Measurements from ENCODE around the gene IDE. TPM values are rescaled to one million over a fixed set of nuclear protein-coding genes. Genes with fewer than 3 reads are reported as not detected.

IDE gene
- total RNA-seq, 2 donors from 2014 or later = 23.7 to 38.0 TPM

DNA sequence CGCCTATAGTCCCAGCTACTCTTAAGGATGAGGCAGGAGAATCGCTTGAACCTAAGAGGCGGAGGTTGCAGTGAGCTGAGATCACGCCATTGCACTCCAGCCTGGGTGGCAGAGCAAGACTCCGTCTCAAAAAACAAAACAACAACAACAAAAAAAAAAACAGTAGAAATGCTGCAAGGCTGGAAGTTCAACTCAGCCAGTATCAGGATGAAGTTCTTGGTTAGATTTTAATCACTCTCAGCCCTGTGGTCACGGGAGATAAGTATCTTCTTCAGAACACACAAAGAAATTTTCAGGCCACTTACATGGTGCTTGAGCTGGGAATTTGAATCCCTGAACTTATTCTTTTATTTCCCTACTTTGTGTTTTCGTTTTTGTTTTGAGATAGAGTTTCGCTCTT, 162.5 kb downstream of the IDE start:
- no peaks in the 10 kb centered on the region for H3K36me3 ChIP-seq
- no peak overlapping the region for H3K27ac ChIP-seq
- H3K27me3 ChIP-seq (replicated peaks; ENCODE audit: insufficient read depth) = no peaks in the 10 kb centered on the region
- H3K4me1 ChIP-seq (replicated peaks) = no peaks in the 10 kb centered on the region
- H3K9me3 ChIP-seq = no peaks in the 10 kb centered on the region
- DNase-seq (ENCODE audit: low spot score) = no peak
- WGBS = 79% methylated on average over 8 of the region's 8 CpGs
- TF ChIP-seq POLR2A (IDR thresholded peaks at IDR 0.05) (no peak), POLR2AphosphoS5 (IDR thresholded peaks at IDR 0.05) (no peak)
- TF ChIP-seq, protein P1, sequence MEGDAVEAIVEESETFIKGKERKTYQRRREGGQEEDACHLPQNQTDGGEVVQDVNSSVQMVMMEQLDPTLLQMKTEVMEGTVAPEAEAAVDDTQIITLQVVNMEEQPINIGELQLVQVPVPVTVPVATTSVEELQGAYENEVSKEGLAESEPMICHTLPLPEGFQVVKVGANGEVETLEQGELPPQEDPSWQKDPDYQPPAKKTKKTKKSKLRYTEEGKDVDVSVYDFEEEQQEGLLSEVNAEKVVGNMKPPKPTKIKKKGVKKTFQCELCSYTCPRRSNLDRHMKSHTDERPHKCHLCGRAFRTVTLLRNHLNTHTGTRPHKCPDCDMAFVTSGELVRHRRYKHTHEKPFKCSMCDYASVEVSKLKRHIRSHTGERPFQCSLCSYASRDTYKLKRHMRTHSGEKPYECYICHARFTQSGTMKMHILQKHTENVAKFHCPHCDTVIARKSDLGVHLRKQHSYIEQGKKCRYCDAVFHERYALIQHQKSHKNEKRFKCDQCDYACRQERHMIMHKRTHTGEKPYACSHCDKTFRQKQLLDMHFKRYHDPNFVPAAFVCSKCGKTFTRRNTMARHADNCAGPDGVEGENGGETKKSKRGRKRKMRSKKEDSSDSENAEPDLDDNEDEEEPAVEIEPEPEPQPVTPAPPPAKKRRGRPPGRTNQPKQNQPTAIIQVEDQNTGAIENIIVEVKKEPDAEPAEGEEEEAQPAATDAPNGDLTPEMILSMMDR (IDR thresholded peaks at IDR 0.05) = no peak
- intact Hi-C loops (cut with DNase I) = no loop called here
- no peak overlapping the region for H3K4me3 ChIP-seq

DNA sequence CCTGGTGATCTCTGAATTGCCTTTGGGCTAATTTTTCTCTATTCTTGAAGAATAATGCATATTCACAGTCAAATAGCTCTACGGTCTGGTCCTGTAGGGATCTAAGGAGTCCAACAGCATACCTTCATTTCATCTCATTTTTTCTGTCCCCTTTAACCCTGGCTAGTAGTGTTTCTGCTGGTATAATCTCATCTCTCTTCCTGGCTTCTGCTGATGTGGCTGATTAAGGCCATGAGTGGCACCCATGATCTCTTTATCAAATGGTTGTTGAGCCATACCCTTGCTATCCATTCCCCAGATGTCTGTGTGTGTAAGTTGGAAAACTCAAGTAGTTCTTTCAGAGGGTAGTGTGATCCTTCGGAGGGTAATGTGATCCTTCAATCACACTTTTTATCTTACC, 163.4 kb downstream of the IDE start:
- no peak for DNase-seq (ENCODE audit: low spot score)
- intact Hi-C loops (cut with DNase I) = no loop called here
- no peak for TF ChIP-seq POLR2AphosphoS5 (IDR thresholded peaks at IDR 0.05)
- TF ChIP-seq POLR2A (IDR thresholded peaks at IDR 0.05) = no peak
- TF ChIP-seq, protein P1 (IDR thresholded peaks at IDR 0.05) = no peak
- H3K4me1 ChIP-seq (replicated peaks) = no peaks in the 10 kb centered on the region
- H3K36me3 ChIP-seq = no peaks in the 10 kb centered on the region
- 75% methylated on average over 2 of the region's 2 CpGs for WGBS
- H3K4me3 ChIP-seq = no peak overlapping the region
- H3K27me3 ChIP-seq (replicated peaks; ENCODE audit: insufficient read depth) = no peaks in the 10 kb centered on the region
- H3K27ac ChIP-seq = no peak overlapping the region
- no peaks in the 10 kb centered on the region for H3K9me3 ChIP-seq

DNA sequence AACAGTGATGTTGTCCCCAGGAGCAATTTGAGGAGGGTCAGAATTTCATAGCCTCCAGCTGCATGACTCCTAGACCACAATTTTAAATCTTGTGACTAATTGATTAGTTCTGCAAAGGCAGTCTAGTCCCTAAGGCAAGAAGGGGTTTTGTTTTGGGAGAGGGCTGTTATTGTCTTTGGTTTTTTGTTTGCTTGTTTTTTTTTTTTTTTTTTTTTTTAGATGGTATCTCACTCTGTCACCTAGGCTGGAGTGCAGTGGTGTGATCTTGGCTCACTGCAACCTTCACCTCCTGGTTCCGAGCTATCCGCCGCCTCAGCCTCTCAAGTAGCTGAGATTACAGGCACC, 165.9 kb downstream of the IDE start:
- no peaks in the 10 kb centered on the region for H3K4me1 ChIP-seq (replicated peaks)
- intact Hi-C loops (cut with DNase I) = no loop called here

DNA sequence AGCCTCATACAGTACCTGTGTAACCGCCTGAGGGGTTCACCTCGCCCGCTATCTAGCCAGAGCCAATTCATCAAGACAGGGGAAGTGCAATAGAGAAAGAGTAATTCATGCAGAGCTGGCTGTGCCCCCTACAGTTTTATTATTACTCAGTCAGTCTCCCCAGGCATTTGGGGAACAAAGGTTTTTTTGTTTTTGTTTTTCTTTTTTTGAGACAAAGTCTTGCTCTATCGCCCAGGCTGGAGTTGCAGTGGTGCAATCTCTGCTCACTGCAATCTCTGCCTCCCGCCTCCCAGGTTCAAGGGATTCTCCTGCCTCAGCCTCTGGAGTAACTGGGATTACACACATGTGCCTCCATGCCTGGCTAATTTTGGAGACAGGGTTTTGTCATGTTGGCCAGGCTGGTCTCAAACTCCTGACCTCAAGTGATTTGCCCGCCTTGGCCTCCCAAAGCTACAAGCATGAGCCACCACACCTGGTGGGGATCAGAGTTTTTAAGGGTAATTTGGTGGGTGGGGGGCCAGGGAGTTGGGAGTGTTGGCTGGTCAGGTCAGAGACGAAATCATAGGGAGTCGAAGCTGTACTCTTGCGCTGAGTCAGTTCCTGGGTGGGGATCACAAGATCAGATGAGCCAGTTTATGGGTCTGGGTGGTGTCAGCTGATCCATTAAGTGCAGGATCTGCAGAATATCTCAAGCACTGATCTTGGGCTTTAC, 166.4 kb downstream of the IDE start:
- Histone ChIP-seq H3K9me3 (no peaks in the 10 kb centered on the region), H3K36me3 (no peaks in the 10 kb centered on the region), H3K27me3 (replicated peaks; ENCODE audit: insufficient read depth) (no peaks in the 10 kb centered on the region), H3K4me1 (replicated peaks) (no peaks in the 10 kb centered on the region), H3K27ac (no peak overlapping the region), H3K4me3 (no peak overlapping the region)
- TF ChIP-seq, protein P1 (IDR thresholded peaks at IDR 0.05) = no peak
- TF ChIP-seq POLR2A (IDR thresholded peaks at IDR 0.05) (no peak), POLR2AphosphoS5 (IDR thresholded peaks at IDR 0.05) (no peak)
- DNase-seq (ENCODE audit: low spot score) = no peak
- intact Hi-C loops (cut with DNase I) = no loop called here
- 58% methylated on average over 9 of the region's 9 CpGs for WGBS

More for the DNA sequence above, 165.9 kb downstream of the IDE start:
- Histone ChIP-seq H3K36me3 (no peaks in the 10 kb centered on the region), H3K27me3 (replicated peaks; ENCODE audit: insufficient read depth) (no peaks in the 10 kb centered on the region), H3K9me3 (no peaks in the 10 kb centered on the region), H3K27ac (no peak overlapping the region), H3K4me3 (no peak overlapping the region)
- no peak for DNase-seq (ENCODE audit: low spot score)
- no peak for TF ChIP-seq POLR2A (IDR thresholded peaks at IDR 0.05)
- TF ChIP-seq, protein P1 (IDR thresholded peaks at IDR 0.05) = no peak
- TF ChIP-seq POLR2AphosphoS5 (IDR thresholded peaks at IDR 0.05) = no peak
- WGBS = 93% methylated on average over 3 of the region's 3 CpGs

DNA sequence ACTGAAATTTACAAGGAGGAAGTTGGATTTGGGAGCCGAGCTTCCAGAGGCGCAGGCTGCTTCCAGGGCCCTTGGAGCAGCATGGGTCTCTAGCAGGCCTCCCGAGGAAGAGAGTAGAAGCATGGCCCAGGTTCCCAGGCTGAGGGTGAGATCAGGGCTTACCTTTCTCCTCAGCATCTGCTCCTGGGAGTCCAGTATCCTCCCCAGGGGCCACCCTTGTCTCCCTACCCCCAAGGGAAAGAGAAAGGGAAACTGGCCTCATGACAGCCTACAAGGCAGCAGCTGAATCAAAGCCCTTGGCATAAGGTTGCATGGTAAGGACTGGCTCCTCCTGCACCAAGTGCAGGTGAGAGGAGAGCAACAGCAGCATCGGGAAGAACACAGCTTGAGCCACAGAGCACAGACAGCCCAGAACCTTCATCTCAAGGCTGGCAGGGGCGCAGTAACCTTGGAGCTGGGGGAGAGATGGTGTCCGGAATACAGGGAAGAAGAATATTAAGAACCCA, 168.4 kb downstream of the IDE start:
- intact Hi-C loops (cut with DNase I) = no loop called here
- H3K4me3 ChIP-seq = no peak overlapping the region
- no peaks in the 10 kb centered on the region for H3K9me3 ChIP-seq
- no peak overlapping the region for H3K27ac ChIP-seq
- no peaks in the 10 kb centered on the region for H3K4me1 ChIP-seq (replicated peaks)
- no peaks in the 10 kb centered on the region for H3K36me3 ChIP-seq
- TF ChIP-seq POLR2AphosphoS5 (IDR thresholded peaks at IDR 0.05) (no peak), POLR2A (IDR thresholded peaks at IDR 0.05) (no peak)
- TF ChIP-seq, protein P1 (IDR thresholded peaks at IDR 0.05) = no peak
- WGBS = 61% methylated on average over 6 of the region's 6 CpGs
- H3K27me3 ChIP-seq (replicated peaks; ENCODE audit: insufficient read depth) = no peaks in the 10 kb centered on the region
- DNase-seq (ENCODE audit: low spot score) = no peak

All from prostate gland (tissue), 2 donors.